ENCODE measurements around the gene PEX14.
A peak's percentile ranks its signal among the peaks of the same experiment; 100 is the strongest.

The PEX14 gene

GRCh38 chr1:10588640-10589039, 113.9 kb downstream of the PEX14 start:
- DNase-seq: no peak

GRCh38 chr1:10589074-10589473, 114.3 kb downstream of the PEX14 start:
- DNase-seq: no peak

GRCh38 chr1:10591010-10591409, 116.3 kb downstream of the PEX14 start:
- DNase-seq: peak in 1 of 58 donors; percentile 21

GRCh38 chr1:10592373-10592772, 117.6 kb downstream of the PEX14 start:
- DNase-seq: no peak

GRCh38 chr1:10593750-10594149, 119.0 kb downstream of the PEX14 start:
- no peak for DNase-seq

- no peak for DNase-seq
Measured at GRCh38 chr1:10594595-10595223, 120.0 kb downstream of the PEX14 start.

GRCh38 chr1:10596780-10597179, 122.0 kb downstream of the PEX14 start:
- no peak for DNase-seq

- no peak for DNase-seq
Measured at GRCh38 chr1:10597492-10598388, 123.0 kb downstream of the PEX14 start.

GRCh38 chr1:10598389-10598702, 123.6 kb downstream of the PEX14 start:
- peak in 16 of 58 donors; percentile 6 to 47 (median 19) for DNase-seq

- no peak for DNase-seq
Measured at GRCh38 chr1:10599194-10599861, 124.6 kb downstream of the PEX14 start.

GRCh38 chr1:10601342-10602070, 126.8 kb downstream of the PEX14 start:
- DNase-seq: no peak

- DNase-seq: no peak
Measured at GRCh38 chr1:10602936-10603335, 128.2 kb downstream of the PEX14 start.

GRCh38 chr1:10604966-10605365, 130.2 kb downstream of the PEX14 start:
- no peak for DNase-seq

- no peak for DNase-seq
Measured at GRCh38 chr1:10606064-10606463, 131.3 kb downstream of the PEX14 start.

- no peak for DNase-seq
Measured at GRCh38 chr1:10607228-10607627, 132.5 kb downstream of the PEX14 start.

- DNase-seq: no peak
Measured at GRCh38 chr1:10608690-10609089, 133.9 kb downstream of the PEX14 start.

- no peak for DNase-seq
Measured at GRCh38 chr1:10610901-10611600, 136.3 kb downstream of the PEX14 start.

- no peak for DNase-seq
Measured at GRCh38 chr1:10612436-10613160, 137.8 kb downstream of the PEX14 start.

GRCh38 chr1:10613340-10613739, 138.6 kb downstream of the PEX14 start:
- DNase-seq: no peak

- DNase-seq: no peak
Measured at GRCh38 chr1:10613861-10614260, 139.1 kb downstream of the PEX14 start.

Data from anterior cingulate cortex (tissue), 58 donors.